Esophagus squamous epithelium (tissue), 5 donors: ENCODE results near the gene XRCC3. TPM values are rescaled to one million over a fixed set of nuclear protein-coding genes. Genes with fewer than 3 reads are reported as not detected.

Experiments
- DNase-seq: peaks from one replicate; lab custom pipeline; 2025; lab: John Stamatoyannopoulos, UW
- H3K27ac ChIP-seq, 4 donors: fragments of 200-600 bp; sonication (generic); one replicate each; pipeline ENCODE4 v1.5.1; 2016 to 2019; ENCODE audit warnings: mild to moderate bottlenecking in 1 of 4
- H3K27me3 ChIP-seq, 4 donors: fragments of 200-600 bp; sonication (generic); 1 replicate in 3 of 4; 2 replicates in 1 of 4; pipeline versions ENCODE4 v1.5.1 to v1.6.0; 2017 to 2021; ENCODE audit warnings: antibody characterized with exemption in 1 of 4
- H3K36me3 ChIP-seq, 3 donors: fragments of 200-600 bp; sonication (generic); one replicate each; pipeline ENCODE4 v1.5.1; 2016 to 2019
- H3K4me1 ChIP-seq, 3 donors: fragments of 200-600 bp; sonication (generic); one replicate each; pipeline ENCODE4 v1.5.1; 2017 to 2019
- H3K4me3 ChIP-seq, 4 donors: fragments of 200-600 bp; sonication (generic); 1 replicate in 3 of 4; 2 replicates in 1 of 4; pipeline ENCODE4 v1.5.1; 2016 to 2019; ENCODE audit warnings: mild to moderate bottlenecking in 2 of 4, moderate library complexity in 1 of 4
- H3K9me3 ChIP-seq, 3 donors: fragments of 200-600 bp; sonication (generic); one replicate each; pipeline ENCODE4 v1.5.1; 2016 to 2019
- POLR2A ChIP-seq, 4 donors: fragments of 450-650 bp; IDR thresholded peaks; one replicate each; pipeline ENCODE4 v1.6.1; 2017; ENCODE audit warnings: antibody characterized with exemption in 4 of 4, mild to moderate bottlenecking in 4 of 4, moderate library complexity in 3 of 4
- WGBS, 2 donors: methylation state at CpG; one replicate each; pipeline ENCODE4 v1.1.5; 2018; 5-methylcytosine and 5-hydroxymethylcytosine counted together
- intact Hi-C: fragments of 100-400 bp; cut with DNase I; formaldehyde crosslinking; loops from one replicate; pipeline ENCODE4 v1.15.0; 2022
- total RNA-seq, 4 donors: library from RNA; depleted of rRNA; stranded (reverse); fragments of >200 nt; gene quantifications; one replicate each; pipeline ENCODE4 v1.1.0, GENCODE V29; 2016
- TF ChIP-seq, protein P1 (sequence below), 6 experiments: fragments of 450-650 bp in 4 of 6; fragments of 200-600 bp in 2 of 6; sonication (generic) in 2 of 6; IDR thresholded peaks; one replicate each; pipeline ENCODE4 v1.5.1; 2016 to 2019; ENCODE audit warnings: antibody characterized with exemption in 6 of 6, mild to moderate bottlenecking in 4 of 6, moderate library complexity in 4 of 6
- donor health status: DM: yes; HTN: yes; CAD: no.

XRCC3 gene
- total RNA-seq, 4 donors from 2014 or later = 10.9 to 17.8 (median 12.6) TPM

DNA sequence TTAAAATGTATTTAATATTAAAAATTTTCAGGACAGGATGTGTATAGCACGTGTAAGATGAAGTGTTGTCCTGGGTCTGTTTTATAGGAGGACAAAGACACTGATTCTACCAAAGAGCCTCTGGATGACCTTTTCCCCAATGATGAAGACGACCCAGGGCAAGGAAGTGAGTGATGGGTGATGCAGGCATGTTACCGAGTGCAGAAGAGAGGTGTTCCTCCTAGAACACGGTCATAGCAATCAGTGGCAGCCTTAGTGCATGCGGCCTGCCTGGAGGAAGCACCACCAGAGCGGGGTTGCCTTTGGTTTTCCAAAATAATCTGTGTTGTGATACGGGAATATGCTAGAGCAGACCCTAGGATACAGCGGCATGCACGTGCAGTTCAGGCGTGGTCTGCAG is 53.2 kb downstream of the XRCC3 start:
- no peak overlapping the region for H3K27ac ChIP-seq
- H3K27me3 ChIP-seq = no peaks in the 10 kb centered on the region
- no peaks in the 10 kb centered on the region for H3K9me3 ChIP-seq
- peaks cover 0 to 35% (median 0%) of the 10 kb centered on the region in 3 donors for H3K4me1 ChIP-seq
- H3K4me3 ChIP-seq = no peak overlapping the region
- WGBS, 2 donors = 87 to 91% methylated on average over 10 of the region's 10 CpGs
- intact Hi-C loops = no loop called here
- TF ChIP-seq, protein P1, sequence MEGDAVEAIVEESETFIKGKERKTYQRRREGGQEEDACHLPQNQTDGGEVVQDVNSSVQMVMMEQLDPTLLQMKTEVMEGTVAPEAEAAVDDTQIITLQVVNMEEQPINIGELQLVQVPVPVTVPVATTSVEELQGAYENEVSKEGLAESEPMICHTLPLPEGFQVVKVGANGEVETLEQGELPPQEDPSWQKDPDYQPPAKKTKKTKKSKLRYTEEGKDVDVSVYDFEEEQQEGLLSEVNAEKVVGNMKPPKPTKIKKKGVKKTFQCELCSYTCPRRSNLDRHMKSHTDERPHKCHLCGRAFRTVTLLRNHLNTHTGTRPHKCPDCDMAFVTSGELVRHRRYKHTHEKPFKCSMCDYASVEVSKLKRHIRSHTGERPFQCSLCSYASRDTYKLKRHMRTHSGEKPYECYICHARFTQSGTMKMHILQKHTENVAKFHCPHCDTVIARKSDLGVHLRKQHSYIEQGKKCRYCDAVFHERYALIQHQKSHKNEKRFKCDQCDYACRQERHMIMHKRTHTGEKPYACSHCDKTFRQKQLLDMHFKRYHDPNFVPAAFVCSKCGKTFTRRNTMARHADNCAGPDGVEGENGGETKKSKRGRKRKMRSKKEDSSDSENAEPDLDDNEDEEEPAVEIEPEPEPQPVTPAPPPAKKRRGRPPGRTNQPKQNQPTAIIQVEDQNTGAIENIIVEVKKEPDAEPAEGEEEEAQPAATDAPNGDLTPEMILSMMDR (IDR thresholded peaks at IDR 0.05) = no peak
- DNase-seq = no peak
- H3K36me3 ChIP-seq = peaks cover 16 to 100% (median 45%) of the 10 kb centered on the region in 3 donors

DNA sequence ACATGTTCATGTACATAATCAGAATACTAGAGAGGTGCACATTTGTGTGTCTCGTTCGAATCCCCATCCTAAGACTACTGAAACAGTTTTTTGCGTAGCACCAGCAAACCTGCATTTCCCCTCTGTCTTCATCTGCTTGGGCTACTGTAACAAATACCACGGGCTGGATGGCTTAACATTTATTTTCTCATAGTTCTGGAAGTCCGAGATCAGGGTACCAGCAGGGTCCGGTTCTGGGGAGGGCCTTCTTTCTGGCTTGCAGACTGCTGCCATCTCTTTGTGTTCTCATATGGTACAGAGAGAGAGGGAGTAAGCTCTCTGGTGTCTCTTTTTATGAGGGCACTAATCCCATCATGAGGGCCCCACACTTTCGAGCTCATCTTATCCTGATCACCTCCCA is 55.6 kb downstream of the XRCC3 start:
- Histone ChIP-seq H3K4me3 (no peak overlapping the region), H3K36me3 (peaks cover 25 to 100% (median 66%) of the 10 kb centered on the region in 3 donors), H3K4me1 (peaks cover 0 to 36% (median 0%) of the 10 kb centered on the region in 3 donors), H3K9me3 (no peaks in the 10 kb centered on the region), H3K27me3 (no peaks in the 10 kb centered on the region), H3K27ac (no peak overlapping the region)
- intact Hi-C loops = no loop called here
- TF ChIP-seq, protein P1 (IDR thresholded peaks at IDR 0.05) = no peak
- no peak for TF ChIP-seq POLR2A (IDR thresholded peaks at IDR 0.05)
- no peak for DNase-seq
- WGBS, 2 donors = 74 to 95% methylated on average over 5 to 7 of the region's 7 CpGs

DNA sequence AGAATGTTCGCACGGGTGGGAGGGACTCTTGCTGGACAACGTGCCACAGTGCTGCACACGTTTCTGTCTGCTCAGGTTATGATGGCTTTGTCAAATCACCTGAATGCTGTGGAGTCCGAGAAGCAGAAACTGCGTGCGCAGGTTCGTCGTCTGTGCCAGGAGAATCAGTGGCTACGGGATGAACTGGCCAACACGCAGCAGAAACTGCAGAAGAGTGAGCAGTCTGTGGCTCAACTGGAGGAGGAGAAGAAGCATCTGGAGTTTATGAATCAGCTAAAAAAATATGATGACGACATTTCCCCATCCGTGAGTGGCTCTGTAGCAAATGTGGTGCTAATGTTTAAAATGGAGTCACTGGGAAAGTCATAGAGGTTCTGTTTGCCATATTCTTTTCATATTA is 57.8 kb downstream of the XRCC3 start:
- DNase-seq = no peak
- intact Hi-C loops = no loop called here
- Histone ChIP-seq H3K9me3 (no peaks in the 10 kb centered on the region), H3K4me3 (no peak overlapping the region), H3K36me3 (peaks cover 22 to 98% (median 57%) of the 10 kb centered on the region in 3 donors), H3K27me3 (no peaks in the 10 kb centered on the region), H3K4me1 (peaks cover 0 to 38% (median 13%) of the 10 kb centered on the region in 3 donors), H3K27ac (no peak overlapping the region)
- WGBS, 2 donors = 67 to 82% methylated on average over 13 of the region's 13 CpGs
- TF ChIP-seq POLR2A (IDR thresholded peaks at IDR 0.05) = no peak
- TF ChIP-seq, protein P1 (IDR thresholded peaks at IDR 0.05) = no peak

DNA sequence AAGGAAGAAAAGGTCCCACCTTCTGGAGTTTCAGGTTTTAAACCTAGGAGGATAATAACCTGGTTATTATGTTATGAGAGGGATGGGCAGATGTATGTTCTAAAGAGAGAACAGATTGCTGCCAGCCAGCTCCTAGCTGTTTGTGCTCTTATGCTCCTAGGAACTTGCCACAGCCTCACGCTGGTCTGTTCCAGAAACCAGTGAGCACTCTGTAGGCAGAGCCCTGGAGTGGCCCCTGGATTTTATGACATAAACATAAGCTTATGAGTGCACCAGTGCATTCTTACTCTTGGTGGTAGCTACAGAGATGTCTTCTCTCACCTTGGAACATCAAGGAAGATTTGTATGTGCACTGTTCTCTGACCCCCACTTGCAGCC is 58.5 kb downstream of the XRCC3 start:
- H3K4me3 ChIP-seq = no peak overlapping the region
- TF ChIP-seq, protein P1 (IDR thresholded peaks at IDR 0.05) = no peak
- TF ChIP-seq POLR2A (IDR thresholded peaks at IDR 0.05) = no peak
- 63 to 83% methylated on average over 1 of the region's 1 CpG for WGBS, 2 donors
- intact Hi-C loops = no loop called here
- no peaks in the 10 kb centered on the region for H3K9me3 ChIP-seq
- no peak overlapping the region for H3K27ac ChIP-seq
- DNase-seq = no peak
- H3K4me1 ChIP-seq = peaks cover 0 to 46% (median 16%) of the 10 kb centered on the region in 3 donors
- H3K27me3 ChIP-seq = no peaks in the 10 kb centered on the region
- peaks cover 14 to 93% (median 50%) of the 10 kb centered on the region in 3 donors for H3K36me3 ChIP-seq

DNA sequence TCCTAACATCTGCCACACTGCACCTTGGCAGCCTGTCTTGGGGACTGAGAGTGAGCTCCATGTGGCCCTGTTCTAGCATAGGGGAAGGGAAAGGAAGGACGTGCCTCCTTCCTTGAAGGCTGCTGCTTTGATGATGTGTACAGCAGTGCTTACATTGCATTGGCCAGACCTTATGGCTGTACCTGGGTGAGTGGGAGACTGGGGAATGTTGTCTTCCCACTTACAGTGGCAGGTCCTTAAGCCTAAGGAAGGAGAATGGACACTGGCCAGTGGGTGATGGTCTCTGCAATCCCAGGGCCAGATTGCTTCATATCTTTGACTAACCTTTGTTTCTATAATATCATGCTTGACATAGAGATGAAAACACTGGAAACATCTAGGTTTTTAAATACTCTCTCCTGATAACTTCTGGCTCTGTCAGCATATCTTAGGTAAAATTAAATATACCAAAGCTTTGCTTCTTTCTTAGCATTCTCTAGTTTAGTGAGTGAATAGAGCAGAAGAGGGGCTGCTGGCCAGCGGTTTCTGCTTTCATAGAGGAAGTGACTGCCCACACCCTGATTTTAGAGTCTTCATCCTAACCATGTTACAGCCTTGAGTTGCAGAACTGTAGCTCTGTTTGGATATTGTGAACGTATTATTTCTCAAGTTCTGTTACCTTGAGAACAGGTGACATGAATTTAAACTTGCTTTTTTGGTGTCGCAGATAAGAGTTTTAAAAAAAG is 59.1 kb downstream of the XRCC3 start:
- Histone ChIP-seq H3K27me3 (no peaks in the 10 kb centered on the region), H3K9me3 (no peaks in the 10 kb centered on the region), H3K4me3 (no peak overlapping the region), H3K4me1 (peaks cover 0 to 51% (median 22%) of the 10 kb centered on the region in 3 donors), H3K36me3 (peaks cover 14 to 87% (median 45%) of the 10 kb centered on the region in 3 donors), H3K27ac (no peak overlapping the region)
- 67 to 78% methylated on average over 4 of the region's 4 CpGs for WGBS, 2 donors
- no peak for TF ChIP-seq POLR2A (IDR thresholded peaks at IDR 0.05)
- TF ChIP-seq, protein P1 (IDR thresholded peaks at IDR 0.05) = no peak
- DNase-seq = no peak
- intact Hi-C loops = no loop called here
